Loucy (cell line): ENCODE measurements around the gene ST8SIA1.

Experiments
- EZH2phosphoT487 ChIP-seq: fragments of 200-600 bp; IDR thresholded peaks from 2 replicates; pipeline ENCODE4 v1.6.1; 2018; ENCODE audit warnings: antibody characterized with exemption, mild to moderate bottlenecking, moderate library complexity, borderline replicate concordance
- TF ChIP-seq, protein P1 (sequence below): fragments of 200-600 bp; sonication (generic); conservative IDR thresholded peaks from 2 replicates; pipeline ENCODE4 v1.5.1; 2014; ENCODE audit warnings: mild to moderate bottlenecking, antibody characterized with exemption, low read length

DNA sequence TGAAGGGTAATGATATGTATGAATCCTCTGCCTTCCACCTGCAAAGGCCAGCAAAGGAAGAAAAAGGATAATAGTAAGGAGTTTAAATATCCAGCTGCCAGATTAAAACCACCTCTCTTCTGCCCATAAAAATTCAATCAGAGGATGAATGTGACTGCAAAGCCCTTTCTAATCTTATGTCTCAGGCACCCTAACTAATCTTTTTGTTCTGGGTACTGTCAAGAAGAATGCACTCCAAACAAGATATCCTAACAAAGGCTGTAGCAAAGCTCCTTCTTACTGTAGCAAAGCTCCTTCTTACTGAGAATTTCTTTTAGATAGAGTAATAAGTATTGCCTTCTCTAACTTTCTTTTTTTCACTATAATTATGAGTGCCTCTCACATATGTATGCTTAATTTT, 91.8 kb downstream of the ST8SIA1 start:
- TF ChIP-seq, protein P1, sequence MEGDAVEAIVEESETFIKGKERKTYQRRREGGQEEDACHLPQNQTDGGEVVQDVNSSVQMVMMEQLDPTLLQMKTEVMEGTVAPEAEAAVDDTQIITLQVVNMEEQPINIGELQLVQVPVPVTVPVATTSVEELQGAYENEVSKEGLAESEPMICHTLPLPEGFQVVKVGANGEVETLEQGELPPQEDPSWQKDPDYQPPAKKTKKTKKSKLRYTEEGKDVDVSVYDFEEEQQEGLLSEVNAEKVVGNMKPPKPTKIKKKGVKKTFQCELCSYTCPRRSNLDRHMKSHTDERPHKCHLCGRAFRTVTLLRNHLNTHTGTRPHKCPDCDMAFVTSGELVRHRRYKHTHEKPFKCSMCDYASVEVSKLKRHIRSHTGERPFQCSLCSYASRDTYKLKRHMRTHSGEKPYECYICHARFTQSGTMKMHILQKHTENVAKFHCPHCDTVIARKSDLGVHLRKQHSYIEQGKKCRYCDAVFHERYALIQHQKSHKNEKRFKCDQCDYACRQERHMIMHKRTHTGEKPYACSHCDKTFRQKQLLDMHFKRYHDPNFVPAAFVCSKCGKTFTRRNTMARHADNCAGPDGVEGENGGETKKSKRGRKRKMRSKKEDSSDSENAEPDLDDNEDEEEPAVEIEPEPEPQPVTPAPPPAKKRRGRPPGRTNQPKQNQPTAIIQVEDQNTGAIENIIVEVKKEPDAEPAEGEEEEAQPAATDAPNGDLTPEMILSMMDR = no peak
- no peak for TF ChIP-seq EZH2phosphoT487
